T-cell (primary cell): ENCODE results near the gene IDI2. TPM values are rescaled to one million over a fixed set of nuclear protein-coding genes. Genes with fewer than 3 reads are reported as not detected.
A peak's percentile ranks its signal among the peaks of the same experiment; 100 is the strongest.

ENCODE experiments used
- ATAC-seq, 4 experiments: fragments of 200-7000 bp in 3 of 4; fragments of 150-1000 bp in 1 of 4; cut with Tn5 transposase; replicated peaks in 1 of 4; 1 replicate in 3 of 4; 2 replicates in 1 of 4; pipeline ENCODE4 v1.10.0; 2021; ENCODE audit warnings: moderate library complexity in 3 of 4, mild to moderate bottlenecking in 2 of 4, moderate number of reproducible peaks in 1 of 4
- CTCF ChIA-PET, 2 donors: fragments of 300-600 bp; sonication (Branson Sonifier 250); formaldehyde crosslinking; loops; one replicate each; lab custom pipeline; 2022; ENCODE audit warnings: antibody characterized with exemption in 2 of 2; lab: Charles Lee
- POLR2A ChIA-PET, 2 donors: fragments of 300-600 bp; sonication (Branson Sonifier 250); formaldehyde crosslinking; loops; one replicate each; lab custom pipeline; 2022; ENCODE audit warnings: antibody characterized with exemption in 2 of 2; lab: Charles Lee
- DNase-seq, 35 experiments: peaks; one replicate each; pipeline versions ENCODE4 v3.0.0 to v3.0.0-alpha.2; 2013 to 2023
- H3K27ac ChIP-seq: one replicate; pipeline ENCODE4 v1.5.1; 2013; ENCODE audit warnings: low read length
- H3K27me3 ChIP-seq, 2 experiments: replicated peaks in 1 of 2; 1 replicate in 1 of 2; 2 replicates in 1 of 2; pipeline versions ENCODE4 v1.6.1 to v1.7.0; 2013; ENCODE audit warnings: low read length in 1 of 2, mixed read lengths in 1 of 2; ENCODE audit not compliant: control insufficient read depth in 2 of 2, insufficient read depth in 2 of 2; ENCODE audit errors: extremely low read depth in 1 of 2
- H3K36me3 ChIP-seq, 2 donors: 1 replicate in 1 of 2; 2 replicates in 1 of 2; pipeline versions ENCODE4 v1.6.1 to v1.7.0; 2013; ENCODE audit warnings: low read length in 1 of 2; ENCODE audit not compliant: control insufficient read depth in 2 of 2, insufficient read depth in 1 of 2; ENCODE audit errors: extremely low read depth in 1 of 2
- H3K4me1 ChIP-seq, 2 experiments: 1 replicate in 1 of 2; 2 replicates in 1 of 2; pipeline versions ENCODE4 v1.6.1 to v1.7.0; 2013; ENCODE audit warnings: low read length in 2 of 2, mixed read lengths in 1 of 2; ENCODE audit not compliant: insufficient read depth in 2 of 2, control insufficient read depth in 1 of 2; ENCODE audit errors: extremely low read depth in 1 of 2
- H3K4me3 ChIP-seq, 2 donors: 1 replicate in 1 of 2; 2 replicates in 1 of 2; pipeline versions ENCODE4 v1.5.1 to v1.7.0; 2013; ENCODE audit warnings: mild to moderate bottlenecking in 2 of 2, low read length in 1 of 2, moderate library complexity in 1 of 2; ENCODE audit not compliant: control insufficient read depth in 1 of 2; ENCODE audit errors: extremely low read depth in 1 of 2
- H3K9me3 ChIP-seq: 2 replicates; pipeline ENCODE4 v1.7.0; 2013
- H3K27ac Mint-ChIP-seq, 2 donors: one replicate each; pipeline ENCODE4 v1.8.0; 2020 to 2021; ENCODE audit warnings: mild to moderate bottlenecking in 2 of 2, mixed read lengths in 2 of 2
- H3K27me3 Mint-ChIP-seq, 2 donors: one replicate each; pipeline ENCODE4 v1.8.0; 2021 to 2022; ENCODE audit warnings: mixed read lengths in 2 of 2
- H3K36me3 Mint-ChIP-seq: one replicate; pipeline ENCODE4 v1.8.0; 2021; ENCODE audit warnings: mixed read lengths
- H3K4me1 Mint-ChIP-seq, 3 donors: one replicate each; pipeline ENCODE4 v1.8.0; 2020 to 2022; ENCODE audit warnings: mixed read lengths in 3 of 3, mild to moderate bottlenecking in 1 of 3
- H3K4me3 Mint-ChIP-seq, 3 donors: one replicate each; pipeline ENCODE4 v1.8.0; 2020 to 2022; ENCODE audit warnings: mild to moderate bottlenecking in 3 of 3, mixed read lengths in 3 of 3, moderate library complexity in 3 of 3
- H3K9me3 Mint-ChIP-seq, 3 donors: one replicate each; pipeline ENCODE4 v1.8.0; 2020 to 2022; ENCODE audit warnings: mixed read lengths in 3 of 3
- WGBS: methylation state at CpG from one replicate; pipeline ENCODE4 v1.1.5; 2013; ENCODE audit warnings: missing lambda C conversion rate; ENCODE audit not compliant: insufficient coverage; 5-methylcytosine and 5-hydroxymethylcytosine counted together
- total RNA-seq, 35 experiments: library from RNA in 6 of 35; stranded (reverse) in 6 of 35; fragments of 120-200 nt in 1 of 35; gene quantifications; one replicate each; pipeline versions ENCODE4 v1.2.1 to v1.2.4 and lab custom pipeline; 2013 to 2026

IDI2 gene
- total RNA-seq, 5 donors from 2014 or later (not counting 1 experiment from before 2014, with no cell fraction given): not detected

- H3K27me3 ChIP-seq: no peaks in the 10 kb centered on the region
- no peak overlapping the region for H3K27ac ChIP-seq
- H3K4me3 ChIP-seq: no peak overlapping the region
- H3K36me3 ChIP-seq: peaks cover 0 to 30% of the 10 kb centered on the region in 2 donors
- Mint-ChIP-seq H3K4me3 (no peak overlapping the region), H3K27ac (no peak overlapping the region), H3K9me3 (no peaks in the 10 kb centered on the region), H3K27me3 (no peaks in the 10 kb centered on the region), H3K4me1 (peaks cover 0 to 4% (median 3%) of the 10 kb centered on the region in 3 donors), H3K36me3 (peaks cover 16% of the 10 kb centered on the region)
- H3K4me1 ChIP-seq: no peaks in the 10 kb centered on the region
- ChIA-PET POLR2A (interaction anchor here in 1 of 2 donors (0.8 kb wide), 1 partner anchor 12 kb away, joined by 3 read pairs; no protein-coding TSS in a partner anchor), CTCF (interaction anchor here in 1 of 2 donors (0.6 kb wide), 1 partner anchor 38 kb away, joined by 4 read pairs; no protein-coding TSS in a partner anchor)
- no peak for DNase-seq
- H3K9me3 ChIP-seq: no peaks in the 10 kb centered on the region
- WGBS: 93% methylated on average over 11 of the region's 11 CpGs
- peak in 1 of 4 experiments; percentile 15 for ATAC-seq
Measured at GRCh38 chr10:1037098-1037497, 11.4 kb upstream of the IDI2 start.

GRCh38 chr10:1036341-1036791 lies 10.7 kb upstream of the IDI2 start:
- peak in 3 of 35 experiments; percentile 12 to 26 (median 12) for DNase-seq
- Mint-ChIP-seq H3K36me3 (peaks cover 16% of the 10 kb centered on the region), H3K4me3 (no peak overlapping the region), H3K27ac (no peak overlapping the region), H3K9me3 (no peaks in the 10 kb centered on the region), H3K27me3 (no peaks in the 10 kb centered on the region), H3K4me1 (peaks cover 0 to 4% (median 3%) of the 10 kb centered on the region in 3 donors)
- peak in 3 of 4 experiments; percentile 25 to 58 (median 45) for ATAC-seq
- H3K27ac ChIP-seq: no peak overlapping the region
- no peak overlapping the region for H3K4me3 ChIP-seq
- 59% methylated on average over 11 of the region's 14 CpGs for WGBS
- POLR2A ChIA-PET: interaction anchor here in 1 of 2 donors (0.6 to 0.8 kb wide), 2 partner anchors 13 to 564 kb away, joined by 3 read pairs; no protein-coding TSS in a partner anchor
- H3K4me1 ChIP-seq: no peaks in the 10 kb centered on the region
- no peaks in the 10 kb centered on the region for H3K9me3 ChIP-seq
- no peaks in the 10 kb centered on the region for H3K27me3 ChIP-seq
- CTCF ChIA-PET: no interaction called here
- H3K36me3 ChIP-seq: peaks cover 0 to 27% of the 10 kb centered on the region in 2 donors

- Mint-ChIP-seq H3K36me3 (peaks cover 10% of the 10 kb centered on the region), H3K9me3 (no peaks in the 10 kb centered on the region), H3K4me3 (no peak overlapping the region), H3K4me1 (peaks cover 0 to 4% (median 3%) of the 10 kb centered on the region in 3 donors), H3K27me3 (no peaks in the 10 kb centered on the region), H3K27ac (no peak overlapping the region)
- peak in 1 of 4 experiments; percentile 11 for ATAC-seq
- ChIA-PET CTCF (no interaction called here), POLR2A (no interaction called here)
- no peak for DNase-seq
- H3K27ac ChIP-seq: no peak overlapping the region
- peaks cover 0 to 17% of the 10 kb centered on the region in 2 donors for H3K36me3 ChIP-seq
- whole genome bisulfite sequencing: 100% methylated on average over 4 of the region's 6 CpGs
- no peaks in the 10 kb centered on the region for H3K4me1 ChIP-seq
- H3K27me3 ChIP-seq: no peaks in the 10 kb centered on the region
- no peak overlapping the region for H3K4me3 ChIP-seq
- H3K9me3 ChIP-seq: no peaks in the 10 kb centered on the region
Measured at GRCh38 chr10:1035201-1035600, 9.5 kb upstream of the IDI2 start.

DNA sequence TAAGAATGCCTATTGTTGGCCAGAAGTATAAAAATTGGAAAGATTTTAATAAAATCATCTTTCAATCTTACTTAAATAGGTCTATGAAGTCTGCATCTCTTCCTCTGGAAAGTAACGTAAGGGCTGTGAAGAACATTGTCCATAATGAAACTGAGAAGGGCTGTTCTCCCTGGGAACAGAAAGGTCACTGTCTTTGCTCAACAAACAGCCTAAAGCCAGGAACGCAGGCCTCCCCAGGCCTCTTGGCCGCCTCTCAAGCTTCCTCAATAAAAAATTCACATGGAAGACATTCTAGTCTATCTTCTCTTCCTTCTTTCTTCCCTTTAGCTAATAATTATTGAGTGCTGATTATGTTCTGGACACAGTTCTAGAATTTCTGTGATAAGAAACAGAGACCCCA lies 9.1 kb upstream of the IDI2 start:
- H3K4me1 ChIP-seq: no peaks in the 10 kb centered on the region
- no peaks in the 10 kb centered on the region for H3K27me3 ChIP-seq
- no peaks in the 10 kb centered on the region for H3K27me3 Mint-ChIP-seq
- H3K9me3 ChIP-seq: no peaks in the 10 kb centered on the region
- no peak for ATAC-seq
- H3K27ac Mint-ChIP-seq: no peak overlapping the region
- no peak for DNase-seq
- peaks cover 7% of the 10 kb centered on the region for H3K36me3 Mint-ChIP-seq
- ChIA-PET POLR2A (no interaction called here), CTCF (no interaction called here)
- H3K9me3 Mint-ChIP-seq: no peaks in the 10 kb centered on the region
- peaks cover 0 to 14% of the 10 kb centered on the region in 2 donors for H3K36me3 ChIP-seq
- peaks cover 0 to 4% (median 3%) of the 10 kb centered on the region in 3 donors for H3K4me1 Mint-ChIP-seq
- H3K27ac ChIP-seq: no peak overlapping the region
- WGBS: 100% methylated on average over 1 of the region's 3 CpGs
- no peak overlapping the region for H3K4me3 ChIP-seq
- H3K4me3 Mint-ChIP-seq: no peak overlapping the region

DNA sequence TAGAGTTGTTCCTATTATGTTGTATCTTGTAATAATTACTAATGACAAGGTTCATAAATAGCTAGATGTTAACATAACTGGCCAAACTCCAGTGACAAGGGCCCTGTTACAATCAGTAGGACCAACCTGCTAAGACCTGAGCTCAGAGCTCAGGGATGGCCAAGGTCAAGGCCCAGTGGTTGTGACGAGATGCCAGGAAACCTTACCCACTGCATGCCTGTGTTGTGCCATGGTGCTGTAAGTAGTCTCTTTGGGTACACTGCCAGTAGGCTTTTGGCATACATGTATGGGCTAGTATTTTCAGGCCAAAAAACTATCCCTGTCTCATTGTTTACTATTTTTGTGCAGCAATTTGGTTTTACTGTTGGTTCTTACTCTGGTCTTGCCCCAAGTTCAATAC lies 7.9 kb upstream of the IDI2 start:
- no peaks in the 10 kb centered on the region for H3K9me3 Mint-ChIP-seq
- Histone ChIP-seq H3K4me1 (no peaks in the 10 kb centered on the region), H3K4me3 (no peak overlapping the region), H3K36me3 (peaks cover 0 to 9% of the 10 kb centered on the region in 2 donors), H3K27ac (no peak overlapping the region), H3K27me3 (no peaks in the 10 kb centered on the region), H3K9me3 (no peaks in the 10 kb centered on the region)
- WGBS: 100% methylated on average over 1 of the region's 1 CpG
- peaks cover 0 to 4% (median 3%) of the 10 kb centered on the region in 3 donors for H3K4me1 Mint-ChIP-seq
- H3K27me3 Mint-ChIP-seq: no peaks in the 10 kb centered on the region
- H3K36me3 Mint-ChIP-seq: peaks cover 7% of the 10 kb centered on the region
- DNase-seq (no peak), ATAC-seq (no peak)
- ChIA-PET CTCF (no interaction called here), POLR2A (interaction anchor here in 1 of 2 donors (0.6 kb wide), 1 partner anchor 8 kb away, joined by 4 read pairs; no protein-coding TSS in a partner anchor)
- no peak overlapping the region for H3K4me3 Mint-ChIP-seq
- H3K27ac Mint-ChIP-seq: no peak overlapping the region

DNA sequence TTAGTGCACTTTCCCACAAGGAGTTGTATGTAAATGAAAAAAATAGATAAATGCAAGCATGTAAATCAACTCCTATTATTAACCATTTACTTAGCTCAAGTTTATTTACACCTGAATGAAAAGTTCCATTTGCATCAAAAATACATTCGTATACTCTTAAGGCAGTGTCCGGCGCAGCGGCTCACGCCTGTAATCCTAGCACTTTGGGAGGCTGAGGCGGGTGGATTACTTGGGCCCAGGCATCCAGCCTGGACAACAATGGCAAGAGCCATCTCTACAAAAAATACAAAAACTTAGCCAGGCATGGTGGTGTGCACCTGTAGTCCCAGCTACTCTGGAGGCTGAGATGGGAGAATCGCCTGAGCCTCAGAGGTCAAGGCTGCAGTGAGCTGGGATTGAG lies 4.2 kb upstream of the IDI2 start:
- WGBS: 100% methylated on average over 6 of the region's 7 CpGs
- Histone ChIP-seq H3K9me3 (no peaks in the 10 kb centered on the region), H3K27me3 (no peaks in the 10 kb centered on the region), H3K4me3 (no peak overlapping the region), H3K36me3 (no peaks in the 10 kb centered on the region), H3K4me1 (no peaks in the 10 kb centered on the region), H3K27ac (no peak overlapping the region)
- DNase-seq: no peak
- Mint-ChIP-seq H3K4me1 (no peaks in the 10 kb centered on the region), H3K27ac (no peak overlapping the region), H3K27me3 (no peaks in the 10 kb centered on the region), H3K4me3 (no peak overlapping the region), H3K9me3 (no peaks in the 10 kb centered on the region), H3K36me3 (no peaks in the 10 kb centered on the region)
- ChIA-PET POLR2A (no interaction called here), CTCF (no interaction called here)
- no peak for ATAC-seq
